ENCODE results near the gene CYP2F1.
"Not testable (repeated sequence)": the region's sequence is repeated elsewhere in the genome, so short reads cannot be mapped to it uniquely, and the experiment has no call there.

Gene CYP2F1

GRCh38 chr19:41114132-41114531 lies at the start of gene CYP2F1:
Gene CYP2F1 (plus strand): TSS chr19:41114432. CDS start chr19:41116189, 1,757 bp downstream.
- DNase-seq (ENCODE audit: low read depth) = no peak

DNA sequence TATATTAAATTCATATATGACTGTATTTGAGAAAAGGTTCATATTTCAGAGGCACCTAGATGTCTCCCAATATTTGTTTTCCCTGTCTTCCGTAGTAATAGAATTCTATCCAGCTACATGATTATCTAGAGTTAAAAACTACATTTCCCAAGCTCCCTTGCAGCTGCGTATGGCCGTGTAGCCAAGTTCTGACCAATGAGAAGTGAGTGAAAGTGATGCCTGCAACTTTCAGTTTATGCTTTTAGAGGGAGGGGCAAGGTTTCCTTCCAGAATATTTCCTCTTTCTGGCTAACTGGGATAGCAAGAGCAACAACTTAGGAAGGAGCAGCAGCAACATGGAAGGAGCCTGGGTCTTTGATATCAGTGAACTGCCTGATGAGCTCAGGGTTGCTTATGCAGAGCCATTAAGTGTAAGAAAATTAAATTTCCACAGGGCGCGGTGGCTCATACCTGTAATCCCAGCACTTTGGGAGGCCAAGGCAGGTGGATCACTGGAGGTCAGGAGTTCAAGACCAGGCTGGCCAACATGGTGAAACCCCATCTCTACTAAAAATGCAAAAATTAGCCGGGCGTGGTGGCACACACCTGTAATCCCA lies 49.2 kb upstream of the CYP2F1 start:
- DNase-seq (ENCODE audit: low read depth) = peak; percentile 1

DNA sequence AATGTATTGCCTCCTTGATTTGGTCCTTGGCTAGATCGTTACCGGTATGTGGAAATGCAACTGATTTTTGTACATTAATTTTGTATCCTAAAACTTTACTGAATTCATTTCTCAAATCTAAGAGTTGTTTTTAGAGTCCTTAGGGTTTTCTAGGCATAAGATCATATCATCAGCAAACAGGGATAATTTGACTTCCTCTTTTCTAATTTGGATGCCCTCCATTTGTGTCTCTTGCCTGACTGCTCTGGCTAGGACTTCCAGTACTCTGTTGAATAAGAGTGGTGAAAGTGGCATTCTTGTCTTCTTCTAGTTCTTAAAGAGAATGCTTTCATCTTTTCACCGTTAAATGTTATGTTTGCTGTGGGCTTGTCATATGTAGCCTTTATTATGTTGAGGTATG lies 37.9 kb upstream of the CYP2F1 start:
- DNase-seq (ENCODE audit: low read depth) = no peak

GRCh38 chr19:41083516-41083915 lies 30.7 kb upstream of the CYP2F1 start:
- no peak for DNase-seq (ENCODE audit: low read depth)

DNA sequence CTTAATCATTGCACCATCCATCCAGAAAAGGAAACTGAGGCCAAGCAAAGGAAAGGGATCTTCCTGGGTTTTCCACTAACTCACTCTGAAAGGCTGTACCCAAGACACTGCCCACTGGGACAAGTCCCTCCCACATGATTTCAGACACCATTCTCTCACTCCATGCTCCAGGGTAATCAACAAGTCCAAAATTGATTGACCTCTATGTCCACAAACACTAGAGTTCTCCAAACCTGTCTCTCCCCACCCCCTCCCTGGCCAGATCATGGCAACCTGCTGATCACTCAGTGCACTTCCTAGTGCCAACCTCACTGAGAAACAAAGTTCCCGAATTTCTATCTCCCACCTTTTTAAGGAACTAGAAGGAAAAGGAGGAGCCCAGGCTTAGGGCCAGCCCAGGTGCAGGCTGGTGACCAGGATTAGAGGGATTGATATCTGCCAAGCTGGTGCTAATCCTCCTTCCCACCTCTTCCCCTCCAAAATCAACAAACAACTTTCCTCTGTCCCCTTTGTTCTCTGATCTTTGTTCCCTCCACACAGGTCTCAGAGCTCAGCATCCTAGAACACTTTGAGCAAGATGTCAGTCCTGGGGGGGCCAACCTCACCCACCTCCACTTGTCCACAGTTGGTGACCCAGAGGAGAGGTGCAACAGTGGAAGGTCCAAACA lies 28.4 kb upstream of the CYP2F1 start:
- DNase-seq (ENCODE audit: low read depth) = no peak

DNA sequence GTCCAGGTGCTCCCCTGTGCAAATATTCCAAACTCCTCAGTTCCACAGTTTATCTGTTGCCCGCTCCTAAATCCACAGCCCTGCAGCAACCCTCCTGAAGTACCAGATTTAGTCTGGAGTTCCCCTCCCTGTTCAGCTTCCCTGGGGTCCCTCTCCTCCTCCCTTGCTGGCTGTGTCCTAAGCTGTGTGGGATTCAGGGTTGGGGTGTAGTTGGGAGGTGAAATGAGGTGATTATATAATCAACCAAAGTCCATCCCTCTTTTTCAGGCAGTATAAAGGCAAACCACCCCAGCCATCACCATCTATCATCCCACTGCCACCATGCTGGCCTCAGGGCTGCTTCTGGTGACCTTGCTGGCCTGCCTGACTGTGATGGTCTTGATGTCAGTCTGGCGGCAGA lies 26.1 kb upstream of the CYP2F1 start, which contains the start of gene CYP2A13:
CYP2A13 (plus strand) TSS at position 301 of the 400 bp plus-strand sequence; CDS start at position 322, 21 bp downstream.
- DNase-seq (ENCODE audit: low read depth) = no peak

GRCh38 chr19:41089959-41090358 lies 24.3 kb upstream of the CYP2F1 start:
- no peak for DNase-seq (ENCODE audit: low read depth)

DNA sequence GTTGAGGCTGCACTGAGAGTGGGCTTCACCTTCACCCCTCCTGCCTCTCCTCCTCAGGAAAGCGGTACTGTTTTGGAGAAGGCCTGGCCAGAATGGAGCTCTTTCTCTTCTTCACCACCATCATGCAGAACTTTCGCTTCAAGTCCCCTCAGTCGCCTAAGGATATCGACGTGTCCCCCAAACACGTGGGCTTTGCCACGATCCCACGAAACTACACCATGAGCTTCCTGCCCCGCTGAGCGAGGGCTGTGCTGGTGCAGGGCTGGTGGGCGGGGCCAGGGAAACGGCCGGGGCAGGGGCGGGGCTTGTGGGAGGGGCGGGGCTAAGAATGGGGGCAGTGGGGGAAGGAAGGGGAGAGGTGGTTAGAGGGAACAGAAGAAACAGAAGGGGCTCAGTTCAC lies 18.5 kb upstream of the CYP2F1 start:
- no peak for DNase-seq (ENCODE audit: low read depth)

GRCh38 chr19:41096353-41096752 lies 17.9 kb upstream of the CYP2F1 start:
- DNase-seq (ENCODE audit: low read depth) = no peak

- no peak for DNase-seq (ENCODE audit: low read depth)
These were observed 16.9 kb upstream of the CYP2F1 start for GRCh38 chr19:41097302-41097701.

- no peak for DNase-seq (ENCODE audit: low read depth)
These were observed 15.5 kb upstream of the CYP2F1 start for GRCh38 chr19:41098762-41099161.

DNA sequence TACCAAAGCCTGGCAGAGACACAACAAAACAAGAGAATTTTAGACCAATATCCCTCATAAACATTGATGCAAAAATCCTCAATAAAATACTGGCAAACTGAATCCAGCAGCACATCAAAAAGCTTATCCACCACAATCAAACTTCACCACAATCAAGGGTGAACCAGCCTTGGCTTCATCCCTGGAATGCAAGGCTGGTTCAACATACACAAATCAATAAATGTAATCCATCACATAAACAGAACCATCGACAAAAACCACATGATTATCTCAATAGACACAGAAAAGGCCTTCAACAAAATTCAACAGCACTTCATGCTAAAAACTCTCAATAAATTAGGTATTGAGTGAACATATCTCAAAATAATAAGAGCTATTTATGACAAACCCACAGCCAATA lies 12.0 kb upstream of the CYP2F1 start:
- not testable (repeated sequence) for DNase-seq (ENCODE audit: low read depth)

- DNase-seq (ENCODE audit: low read depth) = no peak
These were observed 8.1 kb upstream of the CYP2F1 start for GRCh38 chr19:41106177-41106576.

- DNase-seq (ENCODE audit: low read depth) = no peak
These were observed 2.9 kb upstream of the CYP2F1 start for GRCh38 chr19:41111296-41111695.

GRCh38 chr19:41111750-41112295 lies 2.4 kb upstream of the CYP2F1 start:
- no peak for DNase-seq (ENCODE audit: low read depth)

- DNase-seq (ENCODE audit: low read depth) = no peak
These were observed 1.4 kb upstream of the CYP2F1 start for GRCh38 chr19:41112728-41113290.

DNA sequence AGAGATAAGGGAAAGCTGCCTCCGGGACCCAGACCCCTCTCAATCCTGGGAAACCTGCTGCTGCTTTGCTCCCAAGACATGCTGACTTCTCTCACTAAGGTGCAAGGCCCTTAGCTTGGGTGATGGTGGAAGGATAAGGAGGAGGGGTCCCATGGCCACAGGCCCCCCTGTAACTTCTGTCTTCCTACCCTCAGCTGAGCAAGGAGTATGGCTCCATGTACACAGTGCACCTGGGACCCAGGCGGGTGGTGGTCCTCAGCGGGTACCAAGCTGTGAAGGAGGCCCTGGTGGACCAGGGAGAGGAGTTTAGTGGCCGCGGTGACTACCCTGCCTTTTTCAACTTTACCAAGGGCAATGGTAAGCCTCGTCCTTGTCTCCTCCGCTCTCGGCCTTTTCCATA lies 2.0 kb downstream of the CYP2F1 start:
- DNase-seq (ENCODE audit: low read depth) = no peak

- DNase-seq (ENCODE audit: low read depth) = not testable (repeated sequence)
These were observed 7.0 kb downstream of the CYP2F1 start for GRCh38 chr19:41120929-41121911.

DNA sequence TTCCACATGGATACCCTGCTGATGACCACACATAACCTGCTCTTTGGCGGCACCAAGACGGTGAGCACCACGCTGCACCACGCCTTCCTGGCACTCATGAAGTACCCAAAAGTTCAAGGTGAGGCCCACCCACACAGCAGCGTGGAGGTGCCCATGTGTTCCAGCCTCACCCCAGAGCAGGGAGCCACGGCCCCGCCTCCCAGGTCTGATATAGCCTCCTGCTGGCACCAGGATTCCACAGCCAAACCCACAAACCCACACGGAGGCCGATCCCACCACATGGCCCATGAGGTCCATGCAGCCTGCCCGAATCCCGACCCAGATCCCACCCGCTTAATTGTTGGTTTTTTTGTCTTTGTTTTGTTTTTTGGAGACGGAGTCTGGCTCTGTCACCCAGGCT lies 8.6 kb downstream of the CYP2F1 start:
- not testable (repeated sequence) for DNase-seq (ENCODE audit: low read depth)

GRCh38 chr19:41123716-41124294 lies 9.6 kb downstream of the CYP2F1 start:
- no peak for DNase-seq (ENCODE audit: low read depth)

DNA sequence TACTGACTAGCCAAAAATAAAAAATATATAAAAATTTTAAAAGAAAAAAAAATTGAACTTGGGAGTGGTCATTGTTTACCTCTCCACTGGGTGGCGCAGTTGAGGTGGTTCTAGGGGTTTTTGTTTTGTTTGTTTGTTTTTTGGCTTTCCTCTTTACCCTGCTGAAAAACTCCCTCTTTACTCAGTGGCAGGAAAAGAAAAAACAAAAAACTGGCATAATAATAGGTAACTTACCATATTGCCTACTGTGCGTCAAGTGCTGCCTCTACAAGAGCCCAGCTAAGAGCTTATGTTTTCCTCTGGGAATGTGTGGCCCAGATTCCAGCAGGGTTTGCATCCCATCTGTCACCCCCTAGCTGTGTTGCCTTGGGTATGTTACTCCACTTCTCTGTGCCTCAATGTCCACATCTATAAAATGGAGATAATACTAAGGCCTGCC lies 12.6 kb downstream of the CYP2F1 start:
- not testable (repeated sequence) for DNase-seq (ENCODE audit: low read depth)

All from non-pigmented ciliary epithelial cell (primary cell).